H1 (cell line): Measurements from ENCODE around the gene ZNF148. TPM values are rescaled to one million over a fixed set of nuclear protein-coding genes. Genes with fewer than 3 reads are reported as not detected.

Experiments used
- CTCF ChIA-PET: fragments of 300-600 bp; sonication (Branson Sonifier 250); formaldehyde crosslinking; loops from one replicate; lab custom pipeline; 2021; ENCODE audit not compliant: partially characterized antibody; lab: Charles Lee
- POLR2A ChIA-PET: fragments of 300-600 bp; sonication (Branson Sonifier 250); formaldehyde crosslinking; loops from one replicate; lab custom pipeline; 2021; ENCODE audit warnings: inconsistent platforms; ENCODE audit not compliant: partially characterized antibody; lab: Charles Lee
- DNase-seq, 2 experiments: peaks; one replicate each; pipeline versions ENCODE4 v3.0.0 to v3.0.0-alpha.2; 2010 to 2022; ENCODE audit warnings: low spot score in 2 of 2, low read depth in 1 of 2, mixed read lengths in 1 of 2
- FAIRE-seq: peaks from 2 replicates; lab custom pipeline; 2011; peaks lifted over from hg19 to GRCh38; lab: Jason Lieb, UNC
- H2AFZ ChIP-seq: 2 replicates; pipeline ENCODE4 v1.8.1; 2012; ENCODE audit warnings: low read length, inconsistent platforms
- H2AK5ac ChIP-seq: 2 replicates; pipeline ENCODE4 v1.6.1; 2013; ENCODE audit warnings: low read depth, low read length
- H2BK120ac ChIP-seq: replicated peaks from 2 replicates; pipeline ENCODE3; 2013; ENCODE audit warnings: low read depth, low read length, inconsistent platforms
- H2BK12ac ChIP-seq: 2 replicates; pipeline ENCODE4 v1.6.1; 2013; ENCODE audit warnings: low read depth, low read length
- H2BK15ac ChIP-seq: 2 replicates; pipeline ENCODE4 v1.6.1; 2013; ENCODE audit warnings: low read length
- H2BK20ac ChIP-seq: 2 replicates; pipeline ENCODE4 v1.6.1; 2013; ENCODE audit warnings: low read length
- H2BK5ac ChIP-seq: 2 replicates; pipeline ENCODE4 v1.6.1; 2013; ENCODE audit warnings: low read depth, low read length
- H3K14ac ChIP-seq: 2 replicates; pipeline ENCODE4 v1.6.1; 2013; ENCODE audit warnings: inconsistent platforms; ENCODE audit not compliant: insufficient read length
- H3K18ac ChIP-seq: 2 replicates; pipeline ENCODE4 v1.6.1; 2013; ENCODE audit warnings: low read length; ENCODE audit errors: extremely low read depth
- H3K23ac ChIP-seq: 2 replicates; pipeline ENCODE4 v1.6.1; 2013; ENCODE audit warnings: inconsistent platforms; ENCODE audit not compliant: insufficient read length
- H3K23me2 ChIP-seq: 2 replicates; pipeline ENCODE4 v1.6.1; 2013; ENCODE audit warnings: low read depth, low read length
- H3K27ac ChIP-seq: 2 replicates; pipeline ENCODE4 v1.6.1; 2011; ENCODE audit warnings: low read depth, low read length, inconsistent platforms
- H3K27me3 ChIP-seq, 4 experiments: replicated peaks in 1 of 4; 1 replicate in 1 of 4; 2 replicates in 3 of 4; pipeline versions ENCODE4 v1.6.1 to v1.8.1; 2011 to 2013; ENCODE audit warnings: low read length in 3 of 4, mild to moderate bottlenecking in 3 of 4, inconsistent platforms in 2 of 4, mixed read lengths in 2 of 4, moderate library complexity in 1 of 4; ENCODE audit not compliant: control insufficient read depth in 3 of 4, insufficient read depth in 3 of 4; ENCODE audit errors: extremely low read depth in 1 of 4
- H3K36me3 ChIP-seq, 4 experiments: 2 replicates each; pipeline versions ENCODE4 v1.6.1 to v1.8.1; 2011 to 2013; ENCODE audit warnings: mild to moderate bottlenecking in 4 of 4, low read length in 3 of 4, moderate library complexity in 2 of 4, control low read depth in 1 of 4, inconsistent platforms in 1 of 4; ENCODE audit not compliant: insufficient read depth in 4 of 4, control insufficient read depth in 2 of 4
- H3K4ac ChIP-seq: replicated peaks from 2 replicates; pipeline ENCODE3; 2013; ENCODE audit warnings: low read length, low read depth, mixed read lengths, inconsistent platforms; ENCODE audit not compliant: insufficient read length
- H3K4me1 ChIP-seq, 4 experiments: replicated peaks in 1 of 4; 1 replicate in 1 of 4; 2 replicates in 3 of 4; pipeline versions ENCODE4 v1.6.1 to v1.8.1; 2011 to 2013; ENCODE audit warnings: low read length in 3 of 4, inconsistent platforms in 2 of 4, mixed read lengths in 1 of 4; ENCODE audit not compliant: insufficient read depth in 4 of 4, control insufficient read depth in 3 of 4
- H3K4me2 ChIP-seq, 2 experiments: 2 replicates each; pipeline versions ENCODE4 v1.6.1 to v1.8.1; 2011 to 2013; ENCODE audit warnings: low read depth in 2 of 2, low read length in 2 of 2, control low read depth in 1 of 2, inconsistent platforms in 1 of 2, mild to moderate bottlenecking in 1 of 2; ENCODE audit not compliant: insufficient read depth in 1 of 2
- H3K4me3 ChIP-seq, 4 experiments: fragments of 200-600, 300-600 bp in 1 of 4; sonication (generic), shearing (Covaris generic), sonication (Bioruptor Twin) in 1 of 4; 2 replicates each; pipeline versions ENCODE4 v1.5.1 to v1.8.1; 2011 to 2016; ENCODE audit warnings: low read length in 4 of 4, low read depth in 3 of 4, control low read depth in 2 of 4, inconsistent platforms in 2 of 4, mild to moderate bottlenecking in 2 of 4, mixed read lengths in 1 of 4, moderate library complexity in 1 of 4; ENCODE audit not compliant: insufficient read depth in 2 of 4; ENCODE audit errors: extremely low read depth in 1 of 4
- H3K56ac ChIP-seq: replicated peaks from 2 replicates; pipeline ENCODE3; 2013; ENCODE audit warnings: low read depth, mild to moderate bottlenecking, mixed read lengths, low read length, inconsistent platforms; ENCODE audit not compliant: insufficient read length
- H3K79me1 ChIP-seq: 2 replicates; pipeline ENCODE4 v1.6.1; 2013; ENCODE audit warnings: low read depth, low read length, control low read depth
- H3K79me2 ChIP-seq, 2 experiments: 2 replicates each; pipeline versions ENCODE4 v1.6.1 to v1.8.1; 2012 to 2013; ENCODE audit warnings: low read length in 2 of 2, mild to moderate bottlenecking in 2 of 2, inconsistent platforms in 1 of 2; ENCODE audit not compliant: insufficient read depth in 2 of 2, control insufficient read depth in 1 of 2
- H3K9ac ChIP-seq, 4 experiments: replicated peaks in 1 of 4; 1 replicate in 1 of 4; 2 replicates in 3 of 4; pipeline versions ENCODE4 v1.6.1 to v1.8.1; 2011 to 2013; ENCODE audit warnings: low read depth in 3 of 4, low read length in 3 of 4, control low read depth in 2 of 4, mild to moderate bottlenecking in 2 of 4, moderate library complexity in 2 of 4, inconsistent platforms in 1 of 4; ENCODE audit errors: extremely low read depth in 1 of 4
- H3K9me3 ChIP-seq, 2 experiments: 2 replicates each; pipeline versions ENCODE4 v1.6.1 to v1.8.1; 2012 to 2013; ENCODE audit warnings: mild to moderate bottlenecking in 2 of 2, moderate library complexity in 2 of 2, control low read depth in 1 of 2, inconsistent platforms in 1 of 2, low read depth in 1 of 2, low read length in 1 of 2, mixed read lengths in 1 of 2; ENCODE audit not compliant: insufficient read depth in 2 of 2
- H4K20me1 ChIP-seq, 2 experiments: replicated peaks in 1 of 2; 2 replicates each; pipeline versions ENCODE3 to v1.8.1; 2011 to 2013; ENCODE audit warnings: inconsistent platforms in 2 of 2, low read length in 2 of 2, mild to moderate bottlenecking in 1 of 2; ENCODE audit not compliant: insufficient read depth in 2 of 2, control insufficient read depth in 1 of 2
- H4K5ac ChIP-seq: 2 replicates; pipeline ENCODE4 v1.6.1; 2013; ENCODE audit warnings: low read length, low read depth, mixed read lengths, inconsistent platforms; ENCODE audit not compliant: insufficient read length
- H4K8ac ChIP-seq: 2 replicates; pipeline ENCODE4 v1.8.0; 2013; ENCODE audit warnings: mild to moderate bottlenecking, moderate library complexity, low read length, inconsistent platforms; ENCODE audit not compliant: insufficient read depth; ENCODE audit errors: extremely low read depth
- H4K91ac ChIP-seq: replicated peaks from 2 replicates; pipeline ENCODE3; 2013; ENCODE audit warnings: low read length, mixed read lengths, inconsistent platforms; ENCODE audit not compliant: insufficient read length
- BRCA1 ChIP-seq: IDR thresholded peaks from 2 replicates; pipeline ENCODE4 v1.6.1; 2012; ENCODE audit warnings: low read depth, low read length, improper control_type of control experiment
- CTCF ChIP-seq, 3 experiments: IDR thresholded peaks; 1 replicate in 2 of 3; 2 replicates in 1 of 3; pipeline versions ENCODE4 v1.5.1 to v1.6.1; 2011; ENCODE audit warnings: low read length in 3 of 3, mild to moderate bottlenecking in 3 of 3, inconsistent platforms in 2 of 3, low read depth in 1 of 3, moderate library complexity in 1 of 3; ENCODE audit not compliant: insufficient read depth in 1 of 3; ENCODE audit errors: control extremely low read depth in 1 of 3
- RAD21 ChIP-seq, 2 experiments: IDR thresholded peaks in 1 of 2; conservative IDR thresholded peaks in 1 of 2; 2 replicates each; pipeline ENCODE4 v1.6.1; 2011; ENCODE audit warnings: low read depth in 2 of 2, low read length in 2 of 2, improper control_type of control experiment in 1 of 2, inconsistent platforms in 1 of 2, mild to moderate bottlenecking in 1 of 2, moderate library complexity in 1 of 2
- SUZ12 ChIP-seq: fragments of 200-600 bp; sonication (generic); IDR thresholded peaks from 2 replicates; pipeline ENCODE4 v1.6.1; 2012; ENCODE audit warnings: mild to moderate bottlenecking, inconsistent platforms, low read length, moderate library complexity, mixed read lengths
- WGBS, 2 experiments: shearing (Covaris generic) in 1 of 2; methylation state at CpG; one replicate each; pipeline versions ENCODE4 v1.1.6 to v1.1.7; 2013 to 2015; ENCODE audit warnings: low lambda C conversion rate in 2 of 2, mixed read lengths in 2 of 2, inconsistent platforms in 1 of 2, low coverage in 1 of 2, missing lambda C conversion rate in 1 of 2; ENCODE audit not compliant: insufficient replicate concordance in 2 of 2, insufficient coverage in 1 of 2, insufficient read length in 1 of 2; ENCODE audit errors: extremely low coverage in 1 of 2, missing lambda C conversion rate in 1 of 2; 5-methylcytosine and 5-hydroxymethylcytosine counted together
- polyA plus RNA-seq, 7 experiments: library from polyadenylated mRNA; depleted of rRNA in 3 of 7; stranded (reverse) in 5 of 7; unstranded in 2 of 7; fragments of >200 nt in 5 of 7; fragments of 200-250 nt in 2 of 7; gene quantifications; 1 replicate in 5 of 7; 2 replicates in 1 of 7; 4 replicates in 1 of 7; pipeline versions ENCODE4 v1.2.1 to v1.2.3, GENCODE V29; 2011 to 2013; ENCODE audit warnings: missing spikeins in 2 of 7, mixed read lengths in 2 of 7
- total RNA-seq: library from RNA; stranded (reverse); fragmentation: NEBNext Ultra II Directional; extraction: Animal tissue kit (Norgen Biotek cat#: 25700); gene quantifications from 2 replicates; pipeline ENCODE4 v1.2.1, GENCODE V29; 2021

ZNF148 gene
- total and polyA plus RNA-seq, 2 of the 8 experiments (the other 6 are each of a cell fraction or from before 2014, with no cell fraction given): 3.7 to 22.6 TPM

- 67% methylated on average over 12 of the region's 12 CpGs; no CpG with 5 or more reads in 1 of the 2 experiments for WGBS, 2 experiments
- Histone ChIP-seq H3K9ac (no peak overlapping the region), H3K4ac (no peak overlapping the region), H3K27ac (no peak overlapping the region; the same call in 1 of the 2 replicates), H3K27me3 (no peaks in the 10 kb centered on the region), H2BK20ac (no peak overlapping the region), H4K91ac (no peak overlapping the region), H3K79me1 (no peaks in the 10 kb centered on the region), H2AFZ (no peak overlapping the region), H2BK15ac (peak overlapping the region; percentile 24; the same call in 1 of the 2 replicates), H3K23ac (no peak overlapping the region), H3K23me2 (no peaks in the 10 kb centered on the region), H3K18ac (no peak overlapping the region; the same call in 1 of the 2 replicates), H3K4me3 (no peak overlapping the region), H3K14ac (no peak overlapping the region), H4K8ac (no peak overlapping the region), H3K36me3 (peaks cover 0 to 10% (median 2%) of the 10 kb centered on the region in 4 experiments; a peak in 3 of 8 replicates), H3K4me2 (0 out of 4 replicates have a peak overlapping the region, but pooled peaks of 1 of the 2 experiments have one; percentile 7), H3K56ac (no peak overlapping the region), H2AK5ac (no peak overlapping the region), H2BK5ac (no peak overlapping the region), H3K4me1 (peaks cover 0 to 10% (median 6%) of the 10 kb centered on the region in 4 experiments; a peak in 6 of 7 replicates), H2BK120ac (no peak overlapping the region), H3K9me3 (no peaks in the 10 kb centered on the region; a peak in 1 of 4 replicates), H4K20me1 (no peaks in the 10 kb centered on the region), H3K79me2 (no peaks in the 10 kb centered on the region), H2BK12ac (no peak overlapping the region), H4K5ac (no peak overlapping the region)
- TF ChIP-seq SUZ12 (no peak), RAD21 (IDR thresholded peaks at IDR 0.05 in 1 of 2, conservative IDR thresholded peaks at IDR 0.05 in 1 of 2; ENCODE audit: low read depth in 2 of 2, low read length in 2 of 2) (peak in 1 of 2 experiments; percentile 51; a peak in 2 of 4 replicates), BRCA1 (no peak), CTCF (IDR thresholded peaks at IDR 0.05; ENCODE audit: control extremely low read depth in 1 of 3, insufficient read depth in 1 of 3, low read depth in 1 of 3, low read length in 3 of 3) (peak; percentile 34 to 42 (median 40); a peak in 3 of 4 replicates)
- ChIA-PET POLR2A (interaction anchor here (0.7 to 1.4 kb wide), 3 partner anchors 10 to 39 kb away, joined by 3 to 4 read pairs (median 4); no protein-coding TSS in a partner anchor), CTCF (interaction anchor here (0.5 to 3.2 kb wide), 11 partner anchors 9 to 245 kb away, joined by 3 to 17 read pairs (median 3); no protein-coding TSS in a partner anchor)
- FAIRE-seq (peak; percentile 71), DNase-seq (no peak)
These were observed 182.7 kb downstream of the ZNF148 start for GRCh38 chr3:125192190-125193035.
